Measurements from ENCODE around the gene CASKIN2.
"Not testable (repeated sequence)": the region's sequence is repeated elsewhere in the genome, so short reads cannot be mapped to it uniquely, and the experiment has no call there.

Gene CASKIN2

DNA sequence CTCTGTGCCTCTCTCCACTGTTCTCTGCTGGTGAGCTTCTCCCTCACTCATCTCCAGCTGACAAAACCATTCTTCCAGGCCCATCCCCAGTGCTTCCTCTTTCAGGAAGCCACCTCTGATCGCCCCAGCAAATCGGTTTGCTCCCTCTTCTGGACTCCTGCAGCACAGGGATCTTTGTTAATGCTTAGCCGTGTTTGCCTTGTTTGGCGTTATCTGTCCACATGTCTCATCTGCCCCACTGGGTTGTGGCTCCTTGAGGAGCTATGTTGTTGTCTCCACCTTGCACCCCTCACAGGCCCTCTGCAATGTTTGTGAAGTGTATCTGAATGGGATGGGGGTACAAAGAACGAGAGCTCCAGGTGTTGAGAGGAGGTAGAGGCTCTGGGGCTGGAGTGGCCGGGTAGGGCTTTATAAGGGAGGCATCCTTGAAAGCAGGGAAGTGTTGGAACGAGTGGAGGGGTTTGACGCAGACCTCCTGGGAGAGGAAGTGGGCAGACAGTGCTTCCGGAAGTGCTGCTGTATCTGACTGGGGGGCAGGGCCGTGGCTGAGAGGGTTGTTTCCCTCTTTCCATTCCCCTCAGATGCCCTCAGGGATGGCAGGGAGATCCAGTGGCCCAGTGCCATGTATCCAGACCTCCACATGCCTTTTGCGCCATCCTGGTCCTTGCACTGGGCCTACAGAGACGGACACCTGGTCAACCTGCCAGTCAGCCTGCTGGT lies 27.8 kb downstream of the CASKIN2 start:
- no peak for DNase-seq

DNA sequence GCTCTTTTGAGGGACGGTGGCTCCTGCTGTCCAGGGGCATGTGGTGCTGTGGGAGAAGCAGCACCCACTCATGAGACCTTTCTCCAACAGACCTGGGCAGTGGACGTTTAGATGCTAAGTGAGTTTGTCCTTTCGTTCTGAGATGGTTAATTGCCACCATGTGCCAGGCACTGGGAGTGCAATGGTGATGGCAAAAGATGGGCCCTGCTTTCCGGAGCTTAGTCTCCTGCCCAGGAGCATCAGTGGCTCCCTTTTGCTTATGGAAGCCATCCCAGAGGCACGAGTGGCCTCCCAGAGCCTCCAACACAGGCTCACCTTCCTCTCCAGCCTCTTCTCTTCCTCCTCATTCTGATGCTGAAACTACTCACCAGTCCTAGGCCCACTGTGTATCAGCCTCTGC lies 28.4 kb downstream of the CASKIN2 start:
- DNase-seq: no peak

DNA sequence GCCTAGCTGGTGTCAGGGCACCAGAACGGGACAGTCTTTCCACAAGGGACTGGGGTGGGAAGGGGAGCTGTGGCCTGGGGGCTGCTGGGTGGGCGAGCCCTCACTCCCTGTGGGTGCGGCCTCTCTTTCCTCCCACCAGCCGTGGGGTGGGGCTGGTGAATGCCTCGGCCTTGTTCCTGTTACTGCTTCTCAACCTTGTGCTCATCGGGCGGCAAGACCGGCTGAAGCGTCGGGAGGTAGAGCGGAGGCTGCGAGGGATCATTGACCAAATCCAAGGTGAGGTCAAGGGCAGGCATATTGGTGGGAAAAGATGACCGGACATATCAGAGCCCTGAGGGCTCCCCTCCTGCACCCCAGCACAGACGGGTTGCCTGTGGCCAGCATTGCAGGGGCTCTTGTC lies 29.2 kb downstream of the CASKIN2 start:
- DNase-seq: no peak

DNA sequence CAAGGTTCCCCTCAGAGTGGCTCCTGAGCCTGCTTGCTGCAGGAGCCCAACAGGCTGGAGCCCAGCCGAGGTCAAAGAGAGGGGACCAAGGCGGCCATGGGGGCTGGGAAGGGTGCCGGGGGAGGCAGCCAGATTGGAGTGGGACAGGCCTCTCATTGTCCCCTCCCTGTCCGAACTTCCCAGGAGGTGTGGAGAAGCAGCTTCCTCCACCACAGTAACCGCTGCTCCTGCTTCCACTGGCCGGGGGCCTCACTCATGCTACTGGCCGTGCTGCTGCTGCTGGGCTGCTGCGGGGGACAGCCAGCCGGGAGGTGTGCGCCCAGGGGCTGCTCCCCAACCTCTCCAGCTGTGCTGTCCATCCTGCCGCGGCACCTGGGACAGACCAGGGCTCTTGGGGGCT lies 29.6 kb downstream of the CASKIN2 start:
- DNase-seq: no peak

DNA sequence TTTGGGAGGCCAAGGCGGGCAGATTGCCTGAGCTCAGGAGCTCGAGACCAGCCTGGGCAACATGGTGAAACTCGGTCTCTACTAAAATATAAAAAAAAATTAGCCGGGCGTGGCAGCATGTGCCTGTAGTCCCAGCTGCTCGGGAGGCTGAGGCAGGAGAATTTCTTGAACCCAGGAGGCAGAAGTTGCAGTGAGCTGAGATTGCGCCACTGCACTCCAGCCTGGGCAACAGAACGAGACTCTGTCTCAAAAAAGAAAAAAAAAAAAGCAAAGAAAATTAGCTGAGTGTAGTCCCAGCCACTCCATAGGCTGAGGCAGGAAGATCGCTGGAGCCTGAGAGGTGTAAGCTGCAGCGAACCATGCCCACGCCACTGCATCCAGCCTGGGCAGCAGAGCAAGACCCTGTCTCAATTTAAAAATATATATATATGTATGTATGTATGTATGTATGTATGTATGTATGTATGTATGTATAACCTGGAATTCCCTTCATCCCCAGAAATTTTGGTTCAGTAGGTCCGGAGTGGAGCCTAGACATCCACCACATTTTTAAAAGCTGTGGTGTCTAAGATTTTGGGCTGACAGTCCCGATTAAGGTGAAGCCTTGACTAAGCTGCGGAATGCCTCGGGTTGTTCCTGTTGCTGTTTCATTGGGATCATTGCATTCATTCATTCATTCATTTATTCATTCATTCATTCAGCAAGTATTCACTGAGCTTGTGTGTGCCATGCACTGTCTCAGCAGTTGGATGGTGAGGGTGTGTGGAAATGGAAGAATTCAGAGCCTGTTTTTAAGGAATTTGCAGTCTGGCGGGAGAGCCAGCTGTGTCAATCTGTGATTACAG lies 33.0 kb downstream of the CASKIN2 start:
- DNase-seq: no peak

DNA sequence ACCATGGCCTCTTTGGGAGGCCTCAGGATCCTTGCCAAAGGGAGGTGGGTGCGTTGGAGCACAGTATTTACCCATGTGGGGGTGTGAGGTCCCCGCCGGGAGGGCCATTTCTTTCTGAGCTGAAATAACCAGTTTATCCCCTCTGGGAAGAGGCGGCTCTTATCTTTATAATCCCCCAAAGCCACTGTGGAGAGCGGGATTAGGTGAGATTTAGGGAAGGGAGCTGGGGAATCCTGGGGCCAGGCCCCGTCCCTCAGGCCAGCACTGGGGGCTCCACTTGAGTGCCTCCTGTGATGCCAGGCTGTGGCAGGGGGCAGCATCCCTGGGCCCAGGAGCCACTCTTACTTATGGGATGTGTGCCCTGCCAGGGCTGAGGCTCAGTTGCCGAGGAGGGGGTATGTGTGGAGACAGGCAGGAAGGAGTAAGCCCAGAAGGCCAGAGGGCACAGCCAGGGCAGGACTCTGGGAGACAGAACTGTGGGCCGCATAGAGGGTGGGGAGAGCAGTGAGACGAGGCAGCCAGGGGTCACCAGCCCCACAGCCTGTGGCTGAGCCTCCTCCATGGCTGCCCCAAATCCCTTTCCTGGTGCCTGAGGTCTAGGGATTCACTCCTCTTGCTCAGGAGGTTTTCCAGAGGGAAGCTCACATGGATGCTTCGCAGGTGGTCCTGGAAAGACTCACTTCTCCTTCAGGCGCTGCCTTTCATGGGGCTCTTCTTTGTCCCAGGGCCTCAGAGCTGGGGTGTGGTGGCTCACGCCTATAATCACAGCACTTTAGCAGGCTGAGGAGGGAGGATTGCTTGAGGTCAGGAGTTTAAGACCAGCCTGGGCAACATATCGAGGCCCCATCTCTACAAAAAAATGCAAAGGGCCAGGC lies 33.9 kb downstream of the CASKIN2 start:
- no peak for DNase-seq

DNA sequence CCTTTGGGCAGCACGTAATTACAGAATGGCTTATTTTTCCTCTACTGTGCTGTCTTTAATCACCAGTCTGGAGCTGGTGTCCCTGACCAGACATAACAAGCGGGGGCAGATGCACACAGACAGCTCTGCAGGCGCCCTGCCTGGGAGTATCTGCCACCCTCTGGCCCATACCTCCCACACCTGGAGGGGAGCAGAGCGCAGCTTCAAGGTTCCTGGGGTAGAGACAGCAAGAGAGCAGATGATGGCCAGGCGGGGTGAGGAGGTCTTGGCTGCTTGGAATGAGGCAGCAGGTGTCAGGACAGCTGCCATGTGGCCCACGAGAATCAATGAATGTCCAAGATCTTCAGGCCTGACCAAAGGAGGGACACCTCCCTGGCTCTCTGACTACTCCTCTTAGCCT lies 35.1 kb downstream of the CASKIN2 start:
- no peak for DNase-seq

DNA sequence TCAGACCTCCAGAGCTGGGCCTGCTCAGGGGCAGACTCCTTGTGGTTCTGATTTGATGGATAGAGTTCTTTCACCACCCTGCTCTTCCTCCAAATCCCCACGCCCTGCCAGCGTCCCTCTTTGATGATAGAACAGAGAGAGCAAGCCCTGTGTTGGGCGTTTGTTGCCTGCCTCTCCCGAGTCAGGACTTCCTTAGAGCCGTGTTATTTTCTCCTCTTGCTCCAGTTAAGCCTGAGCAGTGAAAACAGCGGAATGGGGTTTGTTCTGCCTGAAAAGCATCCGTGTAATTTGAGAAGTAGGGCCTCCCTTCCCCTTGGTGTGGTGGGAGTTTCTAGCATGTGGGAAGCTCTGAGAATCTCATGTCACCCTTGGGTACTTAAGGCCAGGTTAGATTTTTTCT lies 36.8 kb downstream of the CASKIN2 start:
- DNase-seq: no peak

DNA sequence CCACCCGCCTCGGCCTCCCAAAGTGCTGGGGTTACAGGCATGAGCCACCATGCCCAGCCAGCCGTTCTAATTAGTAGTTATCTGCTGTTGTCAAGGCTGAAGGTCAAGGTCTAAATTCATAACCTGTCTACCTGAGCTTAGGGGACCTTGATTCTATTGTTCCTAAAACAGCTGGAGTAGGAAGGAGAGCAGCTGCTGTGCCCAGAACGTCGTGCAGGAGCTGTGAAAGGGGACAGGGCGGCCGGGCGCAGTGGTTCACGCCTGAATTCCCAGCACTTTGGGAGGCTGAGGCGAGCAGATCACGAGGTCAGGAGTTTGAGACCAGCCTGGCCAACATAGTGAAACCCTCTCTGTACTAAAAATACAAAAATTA lies 37.9 kb downstream of the CASKIN2 start:
- DNase-seq: not testable (repeated sequence)

DNA sequence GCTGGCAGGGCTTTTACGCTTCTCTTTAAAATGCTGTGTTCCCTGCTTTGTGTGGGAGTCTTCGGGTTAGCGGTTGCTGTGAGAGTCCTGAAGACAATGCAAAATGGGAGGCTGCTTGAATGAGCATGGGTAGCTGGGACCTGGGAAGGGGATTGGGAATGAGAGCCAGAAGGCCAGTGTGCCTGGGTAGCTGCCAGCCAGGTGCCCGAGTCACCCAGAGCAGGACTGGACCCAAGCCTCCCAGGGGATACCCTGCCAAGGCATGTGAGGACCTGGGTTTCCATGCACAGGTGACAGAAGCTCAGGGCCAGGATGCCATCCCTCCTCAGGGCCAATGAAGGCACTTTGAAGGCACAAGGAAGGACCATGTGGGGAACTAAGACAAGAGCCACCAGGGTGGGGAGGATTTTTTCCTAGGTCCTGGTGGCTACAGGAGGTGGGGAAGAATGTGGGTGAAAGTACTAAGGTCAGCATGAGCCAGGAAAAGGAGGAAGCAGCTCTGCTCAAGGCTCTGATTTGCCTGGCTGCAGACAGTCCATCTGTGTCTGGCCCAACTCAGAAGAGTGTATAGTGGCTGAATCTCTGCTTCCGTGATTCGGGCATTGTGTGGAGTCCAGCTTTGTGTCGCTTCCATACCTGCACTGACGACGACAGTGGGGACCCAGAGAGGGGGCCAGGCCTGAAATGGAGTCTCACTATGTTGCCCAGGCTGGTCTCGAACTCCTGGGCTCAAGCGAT lies 38.4 kb downstream of the CASKIN2 start:
- DNase-seq: no peak

DNA sequence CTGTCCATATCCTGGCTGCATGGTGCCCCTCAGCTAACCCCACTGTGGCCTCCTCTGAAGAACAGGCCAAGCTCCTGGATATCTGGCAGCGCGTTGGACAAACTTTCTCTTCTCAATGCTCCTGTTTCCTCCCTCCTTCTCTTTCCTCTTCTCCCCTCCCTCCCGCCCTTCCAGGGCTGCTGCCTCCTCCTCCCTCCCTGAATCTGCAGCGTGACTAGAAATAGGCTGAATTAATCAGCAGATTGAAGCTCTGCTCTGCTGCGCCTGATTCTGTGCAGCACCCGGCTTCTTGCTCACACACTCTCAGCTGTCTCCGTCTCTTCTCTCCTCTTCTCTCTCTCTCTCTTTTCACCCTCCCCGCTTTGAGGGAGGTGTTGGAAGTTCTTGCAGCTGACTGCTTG lies 39.1 kb downstream of the CASKIN2 start:
- no peak for DNase-seq

DNA sequence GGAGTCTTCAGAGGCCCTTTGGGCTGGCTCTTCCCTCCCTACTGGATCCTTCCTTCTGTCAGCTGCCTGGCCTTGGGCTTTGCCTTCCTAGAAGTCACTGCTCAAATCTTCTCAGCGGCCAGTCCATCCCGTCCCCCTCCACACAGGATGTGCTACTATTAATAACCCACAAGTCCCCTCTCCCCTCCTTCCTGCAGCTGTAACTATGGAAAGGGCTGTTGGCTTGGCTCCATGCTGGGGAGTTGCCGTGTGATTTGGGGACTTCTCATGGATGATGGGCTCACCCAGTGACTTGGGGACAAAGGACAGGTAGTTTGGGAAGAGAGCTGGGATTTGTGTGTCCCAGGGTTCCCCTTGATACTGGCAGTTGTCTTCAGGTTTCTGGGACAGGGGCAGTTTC lies 39.5 kb downstream of the CASKIN2 start:
- DNase-seq: no peak

DNA sequence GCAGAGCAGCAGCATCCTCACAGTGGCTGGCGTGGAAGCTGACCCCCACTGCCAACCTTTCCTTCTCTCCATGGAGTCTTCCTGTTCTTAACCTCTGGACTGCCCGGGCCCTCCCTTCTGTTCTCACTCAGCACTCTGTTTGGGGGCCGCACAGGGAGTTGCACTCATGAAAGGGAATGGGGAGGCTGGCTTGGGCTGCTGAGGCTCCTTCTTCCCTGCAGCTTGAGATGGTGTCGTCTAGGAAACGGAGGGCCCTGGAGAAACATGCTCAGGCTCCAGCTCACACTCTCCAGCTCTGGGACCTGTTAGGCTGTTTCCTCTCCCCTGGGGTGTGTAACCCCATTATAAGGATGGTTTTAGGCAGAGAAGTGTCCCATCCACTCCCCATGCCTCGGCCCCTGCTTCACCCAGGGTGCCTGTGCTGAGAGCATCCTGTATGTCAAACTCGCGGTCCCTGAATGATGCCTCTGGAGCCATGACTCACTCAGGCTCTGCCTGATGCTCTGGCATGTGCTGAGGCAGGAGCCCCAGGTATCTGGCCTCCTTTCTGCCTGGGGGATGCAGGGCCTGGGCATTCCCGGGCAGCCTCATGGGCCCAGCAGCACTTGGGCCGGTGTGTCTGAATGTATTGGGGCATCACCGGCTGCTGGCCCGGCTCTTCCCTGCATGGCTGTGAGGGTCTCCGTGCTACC lies 40.0 kb downstream of the CASKIN2 start:
- DNase-seq: no peak

DNA sequence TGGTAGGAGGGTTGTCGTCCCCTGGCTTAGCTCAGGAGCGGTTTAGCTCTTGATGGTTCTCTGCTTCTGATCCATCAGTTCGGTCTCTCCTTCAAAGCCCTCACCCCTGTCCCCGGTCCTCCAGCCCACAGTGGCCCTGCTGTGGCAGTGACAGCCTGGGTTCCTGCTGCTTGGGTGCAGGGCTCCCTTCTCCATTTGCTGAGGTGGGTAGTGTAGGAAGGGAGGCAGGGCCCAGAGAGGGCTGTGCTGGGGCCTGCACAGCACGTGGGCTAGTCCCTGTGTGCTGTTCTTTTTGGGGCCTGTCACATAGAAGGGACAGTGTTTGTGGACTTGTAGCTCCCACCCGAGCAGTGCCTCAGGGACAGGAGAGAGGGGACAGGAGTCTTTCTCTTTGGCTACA lies 40.6 kb downstream of the CASKIN2 start:
- DNase-seq: no peak

DNA sequence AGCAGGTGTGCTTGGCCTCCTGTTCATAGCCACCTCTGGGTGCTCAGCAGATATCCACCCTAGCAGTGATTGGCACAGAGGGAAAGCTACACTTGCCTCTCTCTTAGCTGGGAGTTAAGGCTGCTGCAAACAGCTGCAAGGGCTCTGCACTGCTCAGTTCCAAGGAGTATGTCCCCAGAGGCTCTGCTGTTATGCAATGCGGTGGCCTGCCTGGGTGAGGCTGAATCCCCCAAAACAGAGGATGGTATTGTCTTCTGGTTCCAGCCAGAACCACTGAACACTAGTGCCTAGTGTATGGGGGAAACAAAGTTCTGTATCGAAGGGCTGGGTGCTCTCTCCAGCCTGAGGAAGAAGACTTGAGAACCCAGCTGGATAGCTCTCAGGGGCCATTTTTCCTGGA lies 42.1 kb downstream of the CASKIN2 start:
- DNase-seq: no peak

DNA sequence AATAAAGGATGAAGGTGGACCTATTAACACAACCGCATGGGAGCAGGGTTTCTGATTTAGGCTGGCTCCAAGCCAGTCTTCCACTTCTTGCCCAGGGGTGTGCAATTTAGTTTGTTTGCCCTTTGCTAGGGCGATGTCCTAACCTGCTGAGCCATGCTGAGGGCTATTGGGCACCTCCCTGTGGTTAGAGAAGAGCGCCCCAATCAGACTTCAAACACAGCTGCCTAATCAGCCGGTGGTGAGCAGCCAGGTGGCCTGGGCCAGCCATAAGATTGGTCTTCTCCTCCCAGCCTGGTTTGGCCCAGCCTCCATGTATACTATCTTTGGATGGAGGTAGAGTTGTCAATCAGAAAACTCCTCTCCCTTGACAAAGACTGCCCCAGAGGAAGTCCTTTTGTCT lies 43.2 kb downstream of the CASKIN2 start:
- DNase-seq: no peak

DNA sequence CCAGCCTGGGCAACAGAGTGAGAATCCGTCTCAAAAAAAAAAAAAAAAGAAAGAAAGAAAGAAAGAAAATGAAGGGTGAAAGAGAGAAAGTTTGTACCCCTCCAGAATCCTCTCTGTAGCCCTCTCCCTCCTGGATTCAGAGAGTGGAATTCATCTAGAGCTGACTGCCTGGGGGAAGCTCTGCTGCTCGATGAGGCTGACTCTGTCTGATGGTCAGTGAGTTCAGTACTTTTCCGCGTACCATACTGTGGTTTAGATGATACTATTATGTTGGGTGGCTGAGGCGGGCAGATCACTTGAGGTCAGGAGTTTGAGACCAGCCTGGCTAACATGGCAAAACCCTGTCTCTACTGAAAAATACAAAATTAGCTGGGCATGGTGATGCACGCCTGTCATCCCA lies 44.1 kb downstream of the CASKIN2 start:
- DNase-seq: no peak

DNA sequence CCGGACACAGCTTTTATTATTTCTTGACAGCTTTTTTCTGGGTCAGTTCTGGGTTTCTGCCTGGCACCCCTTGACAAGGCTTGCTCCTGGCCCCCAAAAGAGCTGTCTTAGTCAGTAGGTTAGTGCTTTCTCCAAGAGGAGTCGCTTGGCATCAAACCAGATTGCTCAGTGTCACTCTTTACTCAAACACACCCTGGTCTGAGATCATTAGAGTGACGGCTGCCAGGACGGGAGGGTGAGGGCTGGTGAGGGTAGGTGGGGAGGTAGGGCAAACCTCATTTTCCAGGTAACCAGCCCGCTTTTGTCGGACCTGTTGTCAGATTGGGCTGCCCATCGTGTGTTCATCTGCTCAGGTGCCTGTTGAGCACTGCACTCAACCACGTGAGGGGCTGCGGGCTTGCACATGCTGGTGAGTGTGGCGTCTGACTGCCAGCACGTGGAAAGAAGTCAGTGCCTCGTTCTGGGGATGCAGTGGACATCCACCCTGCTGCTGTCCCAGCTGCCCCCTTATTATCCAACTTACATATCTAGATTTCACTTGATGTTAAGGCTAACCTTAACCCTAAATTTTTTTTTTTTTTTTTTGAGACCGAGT lies 46.5 kb downstream of the CASKIN2 start:
- no peak for DNase-seq

DNA sequence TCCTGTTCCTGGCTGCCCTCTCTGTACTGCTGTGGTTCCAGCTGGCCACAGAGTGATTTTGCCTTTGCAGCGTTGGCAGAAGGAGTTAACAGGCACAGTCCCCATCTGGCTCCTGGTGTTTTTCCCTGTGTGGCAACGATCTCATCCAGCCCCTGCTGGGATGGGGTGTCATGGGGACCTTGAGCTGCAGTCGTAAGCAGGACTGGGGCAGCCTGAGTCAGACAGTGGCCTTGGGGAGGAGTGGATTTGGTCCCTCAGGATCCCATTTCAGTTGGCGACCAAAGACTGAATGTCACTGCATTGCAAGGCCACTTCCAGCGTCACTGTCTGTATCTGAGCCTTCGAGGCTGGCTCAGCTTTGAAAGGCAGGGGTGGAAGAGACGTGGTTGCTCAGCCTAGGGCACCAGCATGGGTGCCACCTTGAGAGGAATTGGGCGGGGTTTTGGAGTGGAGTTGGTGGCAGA lies 47.0 kb downstream of the CASKIN2 start:
- no peak for DNase-seq

DNA sequence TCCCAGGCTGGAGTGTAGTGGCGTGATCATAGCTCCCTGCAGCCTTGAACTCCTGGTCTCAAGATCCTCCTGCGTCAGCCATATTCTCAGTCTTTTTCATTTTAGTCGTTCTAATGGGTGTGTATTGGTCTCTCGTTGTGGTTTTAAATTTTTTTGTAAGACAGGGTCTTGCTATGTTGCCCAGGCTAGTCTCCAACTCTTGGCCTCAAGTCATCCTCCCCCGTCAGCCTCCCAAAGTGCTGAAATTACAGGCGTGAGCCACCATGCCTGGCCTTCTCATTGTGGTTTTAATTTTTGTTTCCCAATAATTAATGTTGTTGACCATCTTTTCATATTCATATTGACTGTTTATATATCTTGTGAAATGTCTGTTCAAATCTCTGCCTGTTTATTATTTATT lies 50.3 kb downstream of the CASKIN2 start:
- DNase-seq: no peak

DNA sequence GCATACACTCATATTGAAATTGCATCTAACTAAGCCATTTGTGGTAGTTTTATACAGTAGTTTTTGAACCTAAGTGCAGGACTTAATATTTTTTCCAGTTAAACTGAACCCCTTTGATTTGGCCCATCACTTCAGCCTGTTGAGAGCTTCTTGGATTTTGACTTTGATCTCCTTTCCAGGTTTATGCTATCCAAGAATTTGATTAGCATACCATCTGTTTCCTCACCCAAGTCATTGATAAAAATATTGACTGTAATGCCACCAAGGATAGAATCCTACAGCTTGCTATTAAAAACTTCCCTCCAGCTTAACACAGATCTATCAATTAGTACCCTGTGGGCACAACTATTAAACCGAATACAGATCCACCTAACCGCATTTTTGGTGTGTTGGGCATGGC lies 51.7 kb downstream of the CASKIN2 start:
- DNase-seq: no peak

DNA sequence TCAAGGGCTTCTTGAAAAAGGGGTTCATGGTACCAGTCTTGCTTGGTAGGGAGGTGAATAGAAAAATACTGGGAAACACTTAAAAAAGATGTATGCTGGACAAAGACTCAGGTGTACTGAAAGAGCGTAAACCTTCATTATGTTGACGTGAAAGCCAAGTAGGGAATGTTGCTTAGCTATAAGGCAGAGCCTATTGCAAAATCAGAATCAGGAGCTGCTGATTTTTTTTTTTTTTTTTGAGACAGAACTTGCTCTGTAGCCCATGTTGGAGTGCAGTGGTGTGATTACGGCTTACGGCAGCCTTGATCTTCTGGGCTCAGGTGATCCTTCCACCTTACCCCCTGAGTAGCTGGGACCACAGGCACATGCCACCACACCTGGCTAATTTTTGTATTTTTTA lies 55.0 kb downstream of the CASKIN2 start:
- no peak for DNase-seq
